Right lobe of liver (tissue), 6 donors: Measurements from ENCODE around the gene CFAP61. TPM values are rescaled to one million over a fixed set of nuclear protein-coding genes. Genes with fewer than 3 reads are reported as not detected.

Source experiments
- ATAC-seq, 4 donors: fragments of 200-7000 bp; cut with Tn5 transposase; one replicate each; pipeline ENCODE4 v1.9.1; 2020; ENCODE audit warnings: mild to moderate bottlenecking in 4 of 4, moderate library complexity in 4 of 4
- DNase-seq, 3 donors: peaks; one replicate each; pipeline ENCODE4 v3.0.0-alpha.2; 2020
- H3K27ac ChIP-seq, 3 donors: fragments of 200-600 bp; one replicate each; pipeline ENCODE4 v1.8.0; 2022
- H3K27me3 ChIP-seq, 2 donors: fragments of 200-600 bp; one replicate each; pipeline ENCODE4 v1.8.0; 2022
- H3K36me3 ChIP-seq, 4 donors: fragments of 200-600 bp; sonication (generic) in 1 of 4; one replicate each; pipeline versions ENCODE4 v1.5.1 to v1.8.0; 2017 to 2022; ENCODE audit warnings: control low read depth in 1 of 4
- H3K4me1 ChIP-seq, 4 donors: fragments of 200-600 bp; sonication (generic) in 1 of 4; one replicate each; pipeline versions ENCODE4 v1.5.1 to v1.8.0; 2017 to 2022; ENCODE audit warnings: control low read depth in 1 of 4
- H3K4me3 ChIP-seq, 3 donors: fragments of 200-600 bp; one replicate each; pipeline ENCODE4 v1.8.0; 2022
- H3K9me3 ChIP-seq, 4 donors: fragments of 200-600 bp; sonication (generic) in 1 of 4; one replicate each; pipeline versions ENCODE4 v1.5.1 to v1.8.0; 2017 to 2022; ENCODE audit warnings: control low read depth in 1 of 4
- CTCF ChIP-seq, 4 donors: fragments of 200-600 bp in 3 of 4; fragments of 450-650 bp in 1 of 4; IDR thresholded peaks; one replicate each; pipeline versions ENCODE4 v1.5.1 to v1.8.0; 2016 to 2022; ENCODE audit warnings: antibody characterized with exemption in 4 of 4, mild to moderate bottlenecking in 2 of 4
- POLR2A ChIP-seq: fragments of 450-650 bp; IDR thresholded peaks from one replicate; pipeline ENCODE4 v1.6.1; 2017; ENCODE audit warnings: antibody characterized with exemption, mild to moderate bottlenecking
- WGBS: methylation state at CpG from one replicate; pipeline ENCODE4 v1.1.6; 2018; ENCODE audit warnings: low coverage, low lambda C conversion rate; ENCODE audit not compliant: insufficient coverage; ENCODE audit errors: missing lambda C conversion rate; 5-methylcytosine and 5-hydroxymethylcytosine counted together
- intact Hi-C, 2 donors: fragments of 100-400 bp; cut with DNase I; formaldehyde crosslinking; loops; one replicate each; pipeline versions ENCODE4 v1.11.2 to v1.14.1; 2022
- total RNA-seq, 6 experiments: library from RNA; depleted of rRNA in 2 of 6; stranded (reverse); fragments of >200 nt in 2 of 6; fragmentation: NEBNext Ultra II Directional in 3 of 6; extraction: Animal tissue kit (Norgen Biotek cat#: 25700) in 3 of 6; gene quantifications; one replicate each; pipeline versions ENCODE4 v1.1.0 to v1.2.4, GENCODE V29; 2016 to 2023
- donor health status: DM: no; HTN: yes; CAD: no.
- donor health status: DM: no; HTN: no; CAD: no.
- donor health status: DM: no; HTN: no; CAD: no.
- donor health status: DM: no; HTN: yes; CAD: no.
- donor health status: DM: no; HTN: yes; CAD: no.

The CFAP61 gene
- total RNA-seq, 6 experiments from 2014 or later: not detected

DNA sequence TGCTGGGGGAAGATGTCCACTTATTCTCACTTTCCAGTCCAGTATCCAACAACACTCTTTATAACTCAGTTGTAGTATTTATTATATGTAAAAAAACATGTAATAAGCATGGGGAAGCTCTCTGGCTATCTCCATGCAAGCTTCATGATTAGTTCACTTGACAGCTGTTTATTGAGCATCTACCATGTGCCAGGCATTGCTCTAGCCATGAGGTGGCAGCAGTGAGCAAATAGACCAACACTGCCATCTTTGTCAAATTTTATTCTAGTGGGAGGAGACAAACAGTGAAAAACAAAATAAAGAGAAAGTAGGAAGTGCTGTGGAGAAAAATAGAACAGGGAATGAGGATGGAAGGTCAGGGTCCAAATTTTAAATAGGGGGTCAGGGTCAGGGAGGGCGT is 131.8 kb downstream of the CFAP61 start:
- Histone ChIP-seq H3K27ac (no peak overlapping the region), H3K4me3 (no peak overlapping the region), H3K36me3 (no peaks in the 10 kb centered on the region), H3K4me1 (no peaks in the 10 kb centered on the region), H3K27me3 (no peaks in the 10 kb centered on the region), H3K9me3 (no peaks in the 10 kb centered on the region)
- WGBS: 46% methylated on average over 1 of the region's 1 CpG
- DNase-seq: no peak
- no peak for ATAC-seq
- TF ChIP-seq CTCF (IDR thresholded peaks at IDR 0.05): peak in 2 of 4 donors; percentile 9 to 14
- no peak for TF ChIP-seq POLR2A
- intact Hi-C loops: no loop called here

GRCh38 chr20:20184706-20185105 is 132.4 kb downstream of the CFAP61 start:
- Histone ChIP-seq H3K9me3 (no peaks in the 10 kb centered on the region), H3K36me3 (no peaks in the 10 kb centered on the region), H3K4me1 (no peaks in the 10 kb centered on the region), H3K27ac (no peak overlapping the region), H3K4me3 (no peak overlapping the region), H3K27me3 (no peaks in the 10 kb centered on the region)
- ATAC-seq (no peak), DNase-seq (no peak)
- intact Hi-C loops: no loop called here
- WGBS: 75% methylated on average over 1 of the region's 2 CpGs
- TF ChIP-seq POLR2A: no peak
- TF ChIP-seq CTCF (IDR thresholded peaks at IDR 0.05): no peak

DNA sequence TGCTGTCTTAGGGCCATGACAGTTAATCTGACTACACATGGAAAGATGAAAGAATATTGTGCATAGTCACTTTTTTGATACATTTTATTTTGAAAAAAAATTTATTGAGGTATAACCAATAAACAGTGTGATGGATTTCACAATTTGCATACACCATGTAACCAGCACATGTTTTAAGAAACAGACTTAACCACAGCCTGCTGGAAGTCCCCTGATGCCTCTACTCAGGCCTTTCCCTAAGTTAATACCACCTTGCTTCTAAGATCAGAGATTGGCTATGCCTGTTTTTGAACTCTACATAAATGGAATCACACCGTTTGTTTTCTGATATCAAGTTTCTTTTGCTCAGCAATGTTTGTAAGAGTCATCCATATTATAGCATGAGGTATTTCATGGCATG is 136.3 kb downstream of the CFAP61 start:
- Histone ChIP-seq H3K9me3 (no peaks in the 10 kb centered on the region), H3K27ac (no peak overlapping the region), H3K27me3 (no peaks in the 10 kb centered on the region), H3K36me3 (no peaks in the 10 kb centered on the region), H3K4me1 (no peaks in the 10 kb centered on the region), H3K4me3 (no peak overlapping the region)
- TF ChIP-seq CTCF (IDR thresholded peaks at IDR 0.05) (no peak), POLR2A (no peak)
- no peak for ATAC-seq
- DNase-seq: no peak
- intact Hi-C loops: no loop called here
- 47% methylated on average over 1 of the region's 1 CpG for WGBS

- H3K27ac ChIP-seq: no peak overlapping the region
- no peaks in the 10 kb centered on the region for H3K9me3 ChIP-seq
- TF ChIP-seq POLR2A (no peak), CTCF (IDR thresholded peaks at IDR 0.05) (no peak)
- WGBS: 39% methylated on average over 4 of the region's 6 CpGs
- no peak for DNase-seq
- H3K27me3 ChIP-seq: no peaks in the 10 kb centered on the region
- intact Hi-C loops: no loop called here
- H3K4me3 ChIP-seq: no peak overlapping the region
- no peak for ATAC-seq
- no peaks in the 10 kb centered on the region for H3K36me3 ChIP-seq
- no peaks in the 10 kb centered on the region for H3K4me1 ChIP-seq
Measured at GRCh38 chr20:20192366-20192765, 140.0 kb downstream of the CFAP61 start.

DNA sequence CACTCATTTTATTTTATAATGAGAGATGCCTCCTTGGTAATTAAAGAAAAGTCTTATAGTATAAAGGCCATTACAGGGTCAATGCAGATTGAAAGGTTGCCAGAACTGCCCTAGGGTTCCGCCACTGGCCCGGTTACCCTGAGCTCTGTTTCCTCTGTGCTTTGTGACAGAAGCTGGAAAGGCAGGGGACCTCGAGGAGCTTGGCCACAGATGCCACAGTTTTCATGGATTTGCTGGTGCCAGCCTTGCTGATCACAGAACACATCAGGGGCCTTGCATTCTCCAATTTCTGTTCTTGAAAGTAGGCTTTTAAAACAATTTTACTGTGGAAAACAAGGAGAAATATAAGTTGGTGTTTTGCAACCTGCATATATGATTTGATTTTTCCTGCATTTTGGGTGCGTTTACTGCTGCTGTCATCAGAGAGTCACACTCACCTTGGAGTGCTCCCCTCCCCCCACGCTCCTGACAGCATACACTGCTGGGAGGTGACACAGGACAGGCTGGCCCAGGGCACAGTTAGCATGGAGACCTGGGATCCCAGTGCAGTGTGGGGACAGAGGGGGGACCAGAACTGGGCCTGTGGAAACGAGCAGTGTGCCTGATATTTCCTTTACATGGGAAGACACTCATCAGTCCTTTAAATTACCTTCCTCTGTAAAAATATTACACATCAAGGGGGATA is 142.8 kb downstream of the CFAP61 start:
- no peak for ATAC-seq
- Histone ChIP-seq H3K4me1 (no peaks in the 10 kb centered on the region), H3K9me3 (no peaks in the 10 kb centered on the region), H3K4me3 (no peak overlapping the region), H3K27me3 (no peaks in the 10 kb centered on the region), H3K36me3 (no peaks in the 10 kb centered on the region), H3K27ac (no peak overlapping the region)
- TF ChIP-seq CTCF (IDR thresholded peaks at IDR 0.05): no peak
- no peak for TF ChIP-seq POLR2A
- no peak for DNase-seq
- intact Hi-C loops: no loop called here
- 7% methylated on average over 2 of the region's 6 CpGs for WGBS
